ENCODE measurements around the gene FAM181A. TPM values are rescaled to one million over a fixed set of nuclear protein-coding genes. Genes with fewer than 3 reads are reported as not detected.

Gene FAM181A
- total RNA-seq, 4 donors from 2014 or later: not detected

DNA sequence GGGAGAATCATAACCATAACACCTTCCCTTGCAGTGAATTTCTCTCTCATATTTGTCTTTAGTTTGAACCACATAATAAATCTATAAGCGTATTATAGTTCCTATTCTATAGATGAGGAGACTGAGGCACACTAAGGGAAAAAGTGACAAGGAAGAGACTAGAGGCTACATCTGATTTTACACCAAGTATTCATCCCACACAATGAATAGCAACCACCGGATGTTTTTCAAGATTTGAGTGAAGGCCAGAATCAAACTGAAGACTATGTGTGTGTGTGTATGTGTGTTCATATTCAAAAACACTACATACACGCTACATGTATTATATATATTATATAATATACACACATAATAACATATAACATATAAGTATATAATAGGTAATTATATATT is 44.5 kb downstream of the FAM181A start:
- DNase-seq: no peak
- Histone ChIP-seq H3K4me1 (peaks cover 0 to 32% (median 20%) of the 10 kb centered on the region in 4 donors), H3K27ac (peak overlapping the region; percentile 70 to 83 (median 78)), H3K27me3 (no peaks in the 10 kb centered on the region), H3K9me3 (no peaks in the 10 kb centered on the region), H3K4me3 (peak overlapping the region in 2 of 4 donors; percentile 29 to 40), H3K36me3 (no peaks in the 10 kb centered on the region)
- TF ChIP-seq, protein P1, sequence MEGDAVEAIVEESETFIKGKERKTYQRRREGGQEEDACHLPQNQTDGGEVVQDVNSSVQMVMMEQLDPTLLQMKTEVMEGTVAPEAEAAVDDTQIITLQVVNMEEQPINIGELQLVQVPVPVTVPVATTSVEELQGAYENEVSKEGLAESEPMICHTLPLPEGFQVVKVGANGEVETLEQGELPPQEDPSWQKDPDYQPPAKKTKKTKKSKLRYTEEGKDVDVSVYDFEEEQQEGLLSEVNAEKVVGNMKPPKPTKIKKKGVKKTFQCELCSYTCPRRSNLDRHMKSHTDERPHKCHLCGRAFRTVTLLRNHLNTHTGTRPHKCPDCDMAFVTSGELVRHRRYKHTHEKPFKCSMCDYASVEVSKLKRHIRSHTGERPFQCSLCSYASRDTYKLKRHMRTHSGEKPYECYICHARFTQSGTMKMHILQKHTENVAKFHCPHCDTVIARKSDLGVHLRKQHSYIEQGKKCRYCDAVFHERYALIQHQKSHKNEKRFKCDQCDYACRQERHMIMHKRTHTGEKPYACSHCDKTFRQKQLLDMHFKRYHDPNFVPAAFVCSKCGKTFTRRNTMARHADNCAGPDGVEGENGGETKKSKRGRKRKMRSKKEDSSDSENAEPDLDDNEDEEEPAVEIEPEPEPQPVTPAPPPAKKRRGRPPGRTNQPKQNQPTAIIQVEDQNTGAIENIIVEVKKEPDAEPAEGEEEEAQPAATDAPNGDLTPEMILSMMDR (IDR thresholded peaks at IDR 0.05): peak in 1 of 6 experiments; percentile 1
- no peak for TF ChIP-seq POLR2A (IDR thresholded peaks at IDR 0.05)

DNA sequence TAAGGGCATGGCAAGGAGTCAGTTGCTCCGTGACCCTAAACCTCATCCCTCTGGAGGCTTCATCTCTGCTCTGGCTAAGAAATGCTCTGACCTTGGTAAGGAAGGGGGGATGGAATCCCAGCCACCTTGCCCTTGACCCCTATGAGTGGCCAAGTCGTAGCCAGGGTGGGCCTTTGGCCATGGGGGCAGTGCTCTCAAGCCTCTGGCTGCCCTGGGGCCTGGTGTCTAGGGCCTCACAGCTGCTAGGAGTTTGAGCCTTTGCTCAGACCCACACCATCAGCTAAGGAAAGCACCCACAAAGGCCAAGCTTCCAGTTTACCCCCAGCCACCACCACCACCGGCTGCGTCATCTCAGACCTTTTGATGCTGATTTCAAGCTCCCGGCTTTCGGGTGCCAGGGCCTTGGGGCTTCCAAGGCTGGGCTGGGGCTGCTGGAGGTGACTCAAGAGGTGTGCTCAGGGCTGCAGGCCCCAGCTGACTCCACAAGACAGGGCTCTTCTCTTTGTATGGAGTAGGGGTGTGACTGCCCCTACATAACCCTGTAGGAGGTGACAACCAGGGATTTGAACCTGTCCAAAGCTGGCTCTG is 45.6 kb downstream of the FAM181A start:
- peaks cover 0 to 9% (median 0%) of the 10 kb centered on the region in 4 donors for H3K9me3 ChIP-seq
- H3K4me3 ChIP-seq: no peak overlapping the region
- no peak for DNase-seq
- peak overlapping the region; percentile 47 to 82 (median 66) for H3K27ac ChIP-seq
- no peak for TF ChIP-seq POLR2A (IDR thresholded peaks at IDR 0.05)
- no peaks in the 10 kb centered on the region for H3K27me3 ChIP-seq
- H3K4me1 ChIP-seq: peaks cover 0 to 26% (median 16%) of the 10 kb centered on the region in 4 donors
- H3K36me3 ChIP-seq: no peaks in the 10 kb centered on the region

DNA sequence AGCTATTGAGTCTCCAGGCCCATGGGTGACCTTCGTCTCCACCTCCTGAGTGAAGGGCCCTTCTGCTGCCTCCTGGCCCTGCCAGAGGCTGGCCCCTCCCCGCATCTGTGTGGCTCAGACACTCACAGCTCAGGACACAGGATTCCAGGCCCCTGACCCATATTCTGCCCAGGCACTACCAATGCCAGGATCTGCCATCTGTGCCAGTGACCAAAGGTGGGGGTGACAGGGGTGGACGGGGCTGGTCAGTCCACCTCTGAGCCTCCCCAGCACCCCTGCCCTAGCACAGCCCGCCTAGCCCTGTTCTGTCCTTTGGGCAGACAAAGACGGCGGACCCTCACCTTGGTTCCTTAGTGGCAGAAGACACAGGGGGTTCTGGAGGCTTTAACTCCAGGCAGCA is 46.5 kb downstream of the FAM181A start:
- H3K9me3 ChIP-seq: peaks cover 0 to 15% (median 0%) of the 10 kb centered on the region in 4 donors
- no peak for TF ChIP-seq POLR2A (IDR thresholded peaks at IDR 0.05)
- TF ChIP-seq, protein P1 (IDR thresholded peaks at IDR 0.05): no peak
- peak overlapping the region in 1 of 4 donors; percentile 38 for H3K4me3 ChIP-seq
- H3K36me3 ChIP-seq: no peaks in the 10 kb centered on the region
- peaks cover 0 to 23% (median 11%) of the 10 kb centered on the region in 4 donors for H3K4me1 ChIP-seq
- H3K27me3 ChIP-seq: no peaks in the 10 kb centered on the region
- DNase-seq: no peak
- H3K27ac ChIP-seq: peak overlapping the region; percentile 14 to 82 (median 57)

DNA sequence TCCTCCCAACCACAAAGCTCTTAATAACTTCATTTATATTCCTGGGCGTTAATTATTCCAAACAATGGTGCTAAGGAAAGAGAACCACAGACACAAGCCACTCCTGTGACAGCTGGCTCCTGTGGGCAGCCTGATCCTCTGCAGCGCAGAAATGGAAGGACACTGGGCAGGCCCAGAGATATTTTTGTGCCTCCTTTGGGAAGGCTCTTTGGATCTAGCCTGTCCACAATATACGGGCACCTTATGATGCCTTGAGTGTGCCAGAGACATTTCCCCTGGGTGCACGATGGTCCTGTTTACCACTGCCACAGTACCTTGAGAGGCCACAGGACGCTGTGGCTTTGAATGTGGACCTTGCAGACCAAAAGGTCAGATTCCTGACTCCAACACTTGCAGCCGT is 47.2 kb downstream of the FAM181A start:
- Histone ChIP-seq H3K36me3 (no peaks in the 10 kb centered on the region), H3K9me3 (peaks cover 0 to 15% (median 0%) of the 10 kb centered on the region in 4 donors), H3K27ac (peak overlapping the region; percentile 59 to 82 (median 68)), H3K27me3 (no peaks in the 10 kb centered on the region), H3K4me3 (peak overlapping the region in 2 of 4 donors; percentile 13 to 38), H3K4me1 (peaks cover 0 to 24% (median 9%) of the 10 kb centered on the region in 4 donors)
- no peak for DNase-seq
- TF ChIP-seq, protein P1 (IDR thresholded peaks at IDR 0.05): no peak
- TF ChIP-seq POLR2A (IDR thresholded peaks at IDR 0.05): no peak

DNA sequence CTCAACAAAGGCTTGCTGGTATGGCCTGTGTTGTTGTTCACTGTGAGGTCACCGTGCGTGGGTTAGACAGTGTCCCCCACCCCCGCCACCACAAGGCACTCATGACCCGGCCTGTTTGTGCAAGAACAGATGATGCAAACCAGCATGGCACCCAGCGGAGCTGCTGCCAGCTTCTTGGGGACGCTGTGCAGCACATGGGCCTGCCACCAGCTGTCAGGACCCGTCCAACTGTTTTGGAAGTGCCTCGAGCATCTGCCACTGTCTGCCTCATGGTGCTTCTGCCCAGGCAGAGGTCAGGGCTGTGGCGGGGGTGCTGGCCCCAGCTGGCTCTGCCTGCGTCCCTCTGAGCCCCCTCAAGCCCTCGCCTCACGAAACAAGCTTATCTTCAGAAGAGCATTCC is 47.7 kb downstream of the FAM181A start:
- no peak for DNase-seq
- TF ChIP-seq, protein P1 (IDR thresholded peaks at IDR 0.05): no peak
- no peak for TF ChIP-seq POLR2A (IDR thresholded peaks at IDR 0.05)
- Histone ChIP-seq H3K4me3 (peak overlapping the region in 2 of 4 donors; percentile 13 to 38), H3K4me1 (peaks cover 0 to 21% (median 7%) of the 10 kb centered on the region in 4 donors), H3K9me3 (peaks cover 0 to 15% (median 0%) of the 10 kb centered on the region in 4 donors), H3K27me3 (no peaks in the 10 kb centered on the region), H3K36me3 (no peaks in the 10 kb centered on the region), H3K27ac (peak overlapping the region; percentile 59 to 82 (median 68))

DNA sequence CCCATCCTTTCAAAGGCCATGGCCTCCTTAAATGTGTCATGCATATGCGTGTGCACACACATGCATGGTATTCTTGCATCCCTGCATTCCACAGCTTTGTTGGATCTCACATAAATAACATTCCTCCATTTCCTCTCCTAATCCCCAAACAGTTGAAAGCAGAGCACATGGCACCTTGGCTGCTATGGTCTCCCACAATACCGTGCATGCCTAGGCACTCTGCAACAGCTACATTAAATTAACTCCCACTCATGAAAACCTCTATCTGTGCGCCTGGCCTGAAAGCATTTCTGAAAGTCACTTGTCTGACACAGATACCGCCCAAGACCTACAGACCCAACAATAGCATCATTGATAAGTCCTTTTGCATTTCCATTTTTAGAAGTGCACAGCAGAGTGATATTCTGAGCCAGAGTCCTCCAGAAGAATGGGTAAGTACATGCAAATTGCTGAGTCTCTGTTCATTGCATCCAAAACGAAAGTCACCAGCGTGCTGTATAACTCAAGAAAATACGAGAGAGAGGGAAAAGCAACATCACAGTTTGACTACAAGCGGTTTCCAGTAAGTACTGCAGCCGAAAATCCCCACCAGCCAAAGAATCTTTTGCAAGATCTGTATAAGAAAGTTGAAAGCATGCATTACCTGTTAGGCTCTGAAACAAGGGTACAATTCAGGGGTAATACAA is 48.8 kb downstream of the FAM181A start:
- Histone ChIP-seq H3K27me3 (no peaks in the 10 kb centered on the region), H3K9me3 (peaks cover 0 to 15% (median 0%) of the 10 kb centered on the region in 4 donors), H3K4me1 (peaks cover 0 to 11% (median 2%) of the 10 kb centered on the region in 4 donors), H3K27ac (peak overlapping the region; percentile 44 to 82 (median 68)), H3K4me3 (peak overlapping the region in 3 of 4 donors; percentile 1 to 38 (median 34)), H3K36me3 (no peaks in the 10 kb centered on the region)
- no peak for DNase-seq
- TF ChIP-seq, protein P1 (IDR thresholded peaks at IDR 0.05): peak in 1 of 6 experiments; percentile 10
- TF ChIP-seq POLR2A (IDR thresholded peaks at IDR 0.05): no peak

All from Peyer's patch (tissue), 4 donors.